ENCODE measurements around the gene RBM43. TPM values are rescaled to one million over a fixed set of nuclear protein-coding genes. Genes with fewer than 3 reads are reported as not detected.
A peak's percentile ranks its signal among the peaks of the same experiment; 100 is the strongest.
"Not testable (repeated sequence)": the region's sequence is repeated elsewhere in the genome, so short reads cannot be mapped to it uniquely, and the experiment has no call there.

The RBM43 gene
- total RNA-seq (2014; rRNA removed) (2.5 and 2.6 TPM in 2 replicates), Bru-seq, nascent RNA (percentile 58 among the genes with signal in this experiment), BruChase-seq, experiment 1, labeled RNA remaining after a 6-hour chase (percentile 63 among the genes with signal in this experiment), BruChase-seq, experiment 2, labeled RNA remaining after a 2-hour chase (percentile 75 among the genes with signal in this experiment)
- long read RNA-seq, full-length matches to known transcripts: 1 of 1 reads
- long read RNA-seq, partial matches to known transcripts: 0 of 1 reads
- long read RNA-seq, other reads (novel, unspliced or antisense): 0 of 1 reads

DNA sequence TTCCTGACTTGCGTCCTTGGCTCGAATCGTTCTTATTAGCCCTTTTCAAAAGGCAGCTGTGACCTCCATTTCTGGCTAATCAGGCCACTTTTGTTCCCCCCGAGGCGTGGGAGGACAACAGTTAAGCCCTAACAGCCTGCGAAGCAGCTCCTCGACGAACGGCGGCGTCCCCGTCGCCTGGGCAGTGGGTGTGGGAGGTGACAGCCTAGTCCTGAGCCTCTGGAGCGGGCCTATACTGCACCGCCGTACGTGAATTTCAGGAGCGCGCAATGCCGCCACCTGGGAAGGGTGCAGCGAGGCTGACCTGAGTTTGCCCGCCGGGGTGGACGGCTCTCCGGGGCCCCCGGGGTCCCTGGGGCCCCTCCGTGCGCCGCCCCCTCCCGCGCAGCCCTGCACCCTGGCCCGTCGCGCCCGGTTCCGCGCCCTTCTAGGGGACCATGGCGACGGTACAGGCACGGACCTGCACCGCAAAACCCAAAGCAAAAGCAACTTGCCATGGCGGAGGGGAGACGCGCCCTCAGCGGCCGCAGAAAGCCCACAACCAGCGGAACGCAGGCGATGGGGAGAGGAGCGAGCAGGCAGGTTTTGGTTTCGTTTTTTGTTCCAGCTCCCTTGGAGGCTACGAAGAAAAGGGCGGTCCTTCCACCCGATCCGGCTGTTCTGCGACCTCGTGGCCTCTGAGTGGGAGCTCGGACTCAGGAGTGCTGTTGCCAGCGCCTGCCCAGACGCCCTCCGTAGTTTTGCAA lies at the start of gene RBM43:
Gene RBM43, minus strand, starts transcription at position 633 of the 746 bp plus-strand sequence. Its CDS starts 136 bp downstream, at position 497.
- no peaks in the 10 kb centered on the region for H3K9me2 ChIP-seq (replicated peaks; ENCODE audit: low read length)
- TF ChIP-seq EZH2phosphoT487 (IDR thresholded peaks at IDR 0.05; ENCODE audit: borderline replicate concordance, low read length): no peak
- TF ChIP-seq EZH2 (IDR thresholded peaks at IDR 0.05; ENCODE audit: low read length, unreplicated experiment): no peak
- TF ChIP-seq, protein P1, sequence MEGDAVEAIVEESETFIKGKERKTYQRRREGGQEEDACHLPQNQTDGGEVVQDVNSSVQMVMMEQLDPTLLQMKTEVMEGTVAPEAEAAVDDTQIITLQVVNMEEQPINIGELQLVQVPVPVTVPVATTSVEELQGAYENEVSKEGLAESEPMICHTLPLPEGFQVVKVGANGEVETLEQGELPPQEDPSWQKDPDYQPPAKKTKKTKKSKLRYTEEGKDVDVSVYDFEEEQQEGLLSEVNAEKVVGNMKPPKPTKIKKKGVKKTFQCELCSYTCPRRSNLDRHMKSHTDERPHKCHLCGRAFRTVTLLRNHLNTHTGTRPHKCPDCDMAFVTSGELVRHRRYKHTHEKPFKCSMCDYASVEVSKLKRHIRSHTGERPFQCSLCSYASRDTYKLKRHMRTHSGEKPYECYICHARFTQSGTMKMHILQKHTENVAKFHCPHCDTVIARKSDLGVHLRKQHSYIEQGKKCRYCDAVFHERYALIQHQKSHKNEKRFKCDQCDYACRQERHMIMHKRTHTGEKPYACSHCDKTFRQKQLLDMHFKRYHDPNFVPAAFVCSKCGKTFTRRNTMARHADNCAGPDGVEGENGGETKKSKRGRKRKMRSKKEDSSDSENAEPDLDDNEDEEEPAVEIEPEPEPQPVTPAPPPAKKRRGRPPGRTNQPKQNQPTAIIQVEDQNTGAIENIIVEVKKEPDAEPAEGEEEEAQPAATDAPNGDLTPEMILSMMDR (conservative IDR thresholded peaks at IDR 0.05; ENCODE audit: low read depth, low read length): 0 out of 2 replicates have a peak, but pooled peaks have one; percentile 31
- intact Hi-C loops (cut with micrococcal nuclease): loop anchor here (1.0 to 5.0 kb wide), 3 partner anchors 28 to 176 kb away; partner anchors contain the start of gene NMI
- H3K4me1 ChIP-seq (ENCODE audit: insufficient read depth, low read length): peaks cover 14% of the 10 kb centered on the region
- ChIA-PET POLR2A (ENCODE audit: unreplicated experiment) (interaction anchor here (0.6 to 0.7 kb wide), 3 partner anchors 149 to 979 kb away, joined by 4 to 34 read pairs (median 5); no protein-coding TSS in a partner anchor), CTCF (interaction anchor here (0.5 kb wide), 2 partner anchors 29 to 165 kb away, joined by 6 to 9 read pairs; no protein-coding TSS in a partner anchor)
- peak within 1 kb of the TSS; percentile 94 for H2AFZ ChIP-seq (ENCODE audit: low read length)
- peak; percentile 85 for DNase-seq
- peak within 1 kb of the TSS; percentile 87 for H3K4me2 ChIP-seq (ENCODE audit: low read length)
- no peaks in the 10 kb centered on the region for H4K20me1 ChIP-seq (ENCODE audit: low read length)
- peak within 1 kb of the TSS; percentile 75 for H3K27ac ChIP-seq (ENCODE audit: low read length)
- no peaks in the 10 kb centered on the region for H3F3A ChIP-seq (ENCODE audit: low read length, unreplicated experiment)
- H3K4me3 ChIP-seq (ENCODE audit: low read length): peak within 1 kb of the TSS; percentile 81
- peak within 1 kb of the TSS; percentile 82 for H3K9ac ChIP-seq (ENCODE audit: low read length)
- H3K9me3 ChIP-seq (ENCODE audit: low read length): no peaks in the 10 kb centered on the region
- H3K79me2 ChIP-seq (ENCODE audit: low read length): no peaks in the 10 kb centered on the region
- no peaks in the 10 kb centered on the region for H3K36me3 ChIP-seq (ENCODE audit: low read depth, low read length)
- ATAC-seq: peak; percentile 90
- no TSS peak for BruUV-seq (replicated peaks)
- H3K27me3 ChIP-seq (ENCODE audit: low read length): no peaks in the 10 kb centered on the region

DNA sequence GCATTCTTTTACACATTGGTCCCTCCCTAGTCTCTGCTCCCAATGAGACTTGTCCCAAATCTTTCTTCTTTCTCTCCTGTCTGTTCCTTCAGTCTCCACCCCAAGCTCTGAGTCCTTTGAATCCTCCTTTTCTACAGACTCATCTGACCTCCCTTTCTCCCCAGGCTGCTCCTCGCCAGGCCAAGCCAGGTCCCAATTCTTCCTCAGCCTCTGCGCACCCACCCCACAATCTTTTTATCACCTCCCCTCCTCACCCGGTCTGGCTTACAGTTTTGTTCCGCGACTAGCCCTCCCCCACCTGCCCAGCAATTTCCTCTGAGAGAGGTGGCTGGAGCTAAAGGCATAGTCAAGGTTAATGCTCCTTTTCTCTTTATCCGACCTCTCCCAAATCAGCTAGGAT lies 48.6 kb upstream of the RBM43 start:
- ATAC-seq; intact Hi-C loops (cut with micrococcal nuclease): not testable (repeated sequence)

DNA sequence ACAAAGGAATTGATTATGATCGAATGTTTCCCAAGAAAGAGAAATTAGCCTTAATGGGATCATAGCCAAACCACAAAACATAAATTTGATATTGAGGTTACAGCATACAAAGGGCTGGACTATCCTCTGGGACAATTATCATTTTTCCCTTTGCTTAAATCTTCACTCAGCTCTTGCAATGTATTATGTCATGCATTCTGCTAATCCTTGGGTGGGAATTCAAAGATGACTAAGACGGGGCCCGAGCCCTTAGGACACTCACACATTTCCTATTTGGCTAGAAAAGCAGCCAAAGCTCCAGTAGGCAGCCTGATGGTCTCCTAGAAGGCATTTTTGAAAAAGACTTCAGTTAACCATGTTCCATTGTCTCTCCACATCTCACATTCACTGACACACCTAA lies 45.0 kb upstream of the RBM43 start:
- Histone ChIP-seq H3K9me3 (ENCODE audit: low read length) (no peaks in the 10 kb centered on the region), H3K27me3 (ENCODE audit: low read length) (no peaks in the 10 kb centered on the region), H2AFZ (ENCODE audit: low read length) (no peak overlapping the region), H3K4me3 (ENCODE audit: low read length) (no peak overlapping the region), H3K4me2 (ENCODE audit: low read length) (no peak overlapping the region), H3F3A (ENCODE audit: low read length, unreplicated experiment) (no peaks in the 10 kb centered on the region), H3K79me2 (ENCODE audit: low read length) (no peaks in the 10 kb centered on the region), H3K9me2 (replicated peaks; ENCODE audit: low read length) (no peaks in the 10 kb centered on the region), H3K36me3 (ENCODE audit: low read depth, low read length) (no peaks in the 10 kb centered on the region), H3K27ac (ENCODE audit: low read length) (no peak overlapping the region), H3K9ac (ENCODE audit: low read length) (no peak overlapping the region), H3K4me1 (ENCODE audit: insufficient read depth, low read length) (no peaks in the 10 kb centered on the region), H4K20me1 (ENCODE audit: low read length) (no peaks in the 10 kb centered on the region)
- POLR2A ChIA-PET (ENCODE audit: unreplicated experiment): no interaction called here
- BruUV-seq (replicated peaks): no TSS peak
- TF ChIP-seq EZH2phosphoT487 (IDR thresholded peaks at IDR 0.05; ENCODE audit: borderline replicate concordance, low read length): no peak
- TF ChIP-seq, protein P1 (conservative IDR thresholded peaks at IDR 0.05; ENCODE audit: low read depth, low read length): no peak
- TF ChIP-seq EZH2 (IDR thresholded peaks at IDR 0.05; ENCODE audit: low read length, unreplicated experiment): no peak
- intact Hi-C loops (cut with micrococcal nuclease): no loop called here
- peak; percentile 12 for DNase-seq
- CTCF ChIA-PET: no interaction called here
- ATAC-seq: no peak; the same call in 1 of the 2 replicates

More for the DNA sequence above, 48.6 kb upstream of the RBM43 start:
- H3K4me2 ChIP-seq (ENCODE audit: low read length); H2AFZ ChIP-seq (ENCODE audit: low read length); POLR2A ChIA-PET (ENCODE audit: unreplicated experiment); H3K27me3 ChIP-seq (ENCODE audit: low read length); DNase-seq; H4K20me1 ChIP-seq (ENCODE audit: low read length); H3K9me2 ChIP-seq (replicated peaks; ENCODE audit: low read length); H3K4me1 ChIP-seq (ENCODE audit: insufficient read depth, low read length); H3K9me3 ChIP-seq (ENCODE audit: low read length); H3K9ac ChIP-seq (ENCODE audit: low read length); H3K27ac ChIP-seq (ENCODE audit: low read length); H3K4me3 ChIP-seq (ENCODE audit: low read length); BruUV-seq (replicated peaks); H3F3A ChIP-seq (ENCODE audit: low read length, unreplicated experiment); H3K36me3 ChIP-seq (ENCODE audit: low read depth, low read length); H3K79me2 ChIP-seq (ENCODE audit: low read length); CTCF ChIA-PET: not testable (repeated sequence)

Measured in PC-3 (cell line).